H1 (cell line): ENCODE data around the gene COL8A1. TPM values are rescaled to one million over a fixed set of nuclear protein-coding genes. Genes with fewer than 3 reads are reported as not detected.

Experiments used
- CTCF ChIA-PET: fragments of 300-600 bp; sonication (Branson Sonifier 250); formaldehyde crosslinking; loops from one replicate; lab custom pipeline; 2021; ENCODE audit not compliant: partially characterized antibody; lab: Charles Lee
- POLR2A ChIA-PET: fragments of 300-600 bp; sonication (Branson Sonifier 250); formaldehyde crosslinking; loops from one replicate; lab custom pipeline; 2021; ENCODE audit warnings: inconsistent platforms; ENCODE audit not compliant: partially characterized antibody; lab: Charles Lee
- DNase-seq, 2 experiments: peaks; one replicate each; pipeline versions ENCODE4 v3.0.0 to v3.0.0-alpha.2; 2010 to 2022; ENCODE audit warnings: low spot score in 2 of 2, low read depth in 1 of 2, mixed read lengths in 1 of 2
- FAIRE-seq: peaks from 2 replicates; lab custom pipeline; 2011; peaks lifted over from hg19 to GRCh38; lab: Jason Lieb, UNC
- H2AFZ ChIP-seq: 2 replicates; pipeline ENCODE4 v1.8.1; 2012; ENCODE audit warnings: low read length, inconsistent platforms
- H2AK5ac ChIP-seq: 2 replicates; pipeline ENCODE4 v1.6.1; 2013; ENCODE audit warnings: low read depth, low read length
- H2BK120ac ChIP-seq: replicated peaks from 2 replicates; pipeline ENCODE3; 2013; ENCODE audit warnings: low read depth, low read length, inconsistent platforms
- H2BK12ac ChIP-seq: 2 replicates; pipeline ENCODE4 v1.6.1; 2013; ENCODE audit warnings: low read depth, low read length
- H2BK15ac ChIP-seq: 2 replicates; pipeline ENCODE4 v1.6.1; 2013; ENCODE audit warnings: low read length
- H2BK20ac ChIP-seq: 2 replicates; pipeline ENCODE4 v1.6.1; 2013; ENCODE audit warnings: low read length
- H2BK5ac ChIP-seq: 2 replicates; pipeline ENCODE4 v1.6.1; 2013; ENCODE audit warnings: low read depth, low read length
- H3K14ac ChIP-seq: 2 replicates; pipeline ENCODE4 v1.6.1; 2013; ENCODE audit warnings: inconsistent platforms; ENCODE audit not compliant: insufficient read length
- H3K18ac ChIP-seq: 2 replicates; pipeline ENCODE4 v1.6.1; 2013; ENCODE audit warnings: low read length; ENCODE audit errors: extremely low read depth
- H3K23ac ChIP-seq: 2 replicates; pipeline ENCODE4 v1.6.1; 2013; ENCODE audit warnings: inconsistent platforms; ENCODE audit not compliant: insufficient read length
- H3K23me2 ChIP-seq: 2 replicates; pipeline ENCODE4 v1.6.1; 2013; ENCODE audit warnings: low read depth, low read length
- H3K27ac ChIP-seq: 2 replicates; pipeline ENCODE4 v1.6.1; 2011; ENCODE audit warnings: low read depth, low read length, inconsistent platforms
- H3K27me3 ChIP-seq, 4 experiments: replicated peaks in 1 of 4; 1 replicate in 1 of 4; 2 replicates in 3 of 4; pipeline versions ENCODE4 v1.6.1 to v1.8.1; 2011 to 2013; ENCODE audit warnings: low read length in 3 of 4, mild to moderate bottlenecking in 3 of 4, inconsistent platforms in 2 of 4, mixed read lengths in 2 of 4, moderate library complexity in 1 of 4; ENCODE audit not compliant: control insufficient read depth in 3 of 4, insufficient read depth in 3 of 4; ENCODE audit errors: extremely low read depth in 1 of 4
- H3K36me3 ChIP-seq, 4 experiments: 2 replicates each; pipeline versions ENCODE4 v1.6.1 to v1.8.1; 2011 to 2013; ENCODE audit warnings: mild to moderate bottlenecking in 4 of 4, low read length in 3 of 4, moderate library complexity in 2 of 4, control low read depth in 1 of 4, inconsistent platforms in 1 of 4; ENCODE audit not compliant: insufficient read depth in 4 of 4, control insufficient read depth in 2 of 4
- H3K4ac ChIP-seq: replicated peaks from 2 replicates; pipeline ENCODE3; 2013; ENCODE audit warnings: low read length, low read depth, mixed read lengths, inconsistent platforms; ENCODE audit not compliant: insufficient read length
- H3K4me1 ChIP-seq, 4 experiments: replicated peaks in 1 of 4; 1 replicate in 1 of 4; 2 replicates in 3 of 4; pipeline versions ENCODE4 v1.6.1 to v1.8.1; 2011 to 2013; ENCODE audit warnings: low read length in 3 of 4, inconsistent platforms in 2 of 4, mixed read lengths in 1 of 4; ENCODE audit not compliant: insufficient read depth in 4 of 4, control insufficient read depth in 3 of 4
- H3K4me2 ChIP-seq, 2 experiments: 2 replicates each; pipeline versions ENCODE4 v1.6.1 to v1.8.1; 2011 to 2013; ENCODE audit warnings: low read depth in 2 of 2, low read length in 2 of 2, control low read depth in 1 of 2, inconsistent platforms in 1 of 2, mild to moderate bottlenecking in 1 of 2; ENCODE audit not compliant: insufficient read depth in 1 of 2
- H3K4me3 ChIP-seq, 4 experiments: fragments of 200-600, 300-600 bp in 1 of 4; sonication (generic), shearing (Covaris generic), sonication (Bioruptor Twin) in 1 of 4; 2 replicates each; pipeline versions ENCODE4 v1.5.1 to v1.8.1; 2011 to 2016; ENCODE audit warnings: low read length in 4 of 4, low read depth in 3 of 4, control low read depth in 2 of 4, inconsistent platforms in 2 of 4, mild to moderate bottlenecking in 2 of 4, mixed read lengths in 1 of 4, moderate library complexity in 1 of 4; ENCODE audit not compliant: insufficient read depth in 2 of 4; ENCODE audit errors: extremely low read depth in 1 of 4
- H3K56ac ChIP-seq: replicated peaks from 2 replicates; pipeline ENCODE3; 2013; ENCODE audit warnings: low read depth, mild to moderate bottlenecking, mixed read lengths, low read length, inconsistent platforms; ENCODE audit not compliant: insufficient read length
- H3K79me1 ChIP-seq: 2 replicates; pipeline ENCODE4 v1.6.1; 2013; ENCODE audit warnings: low read depth, low read length, control low read depth
- H3K79me2 ChIP-seq, 2 experiments: 2 replicates each; pipeline versions ENCODE4 v1.6.1 to v1.8.1; 2012 to 2013; ENCODE audit warnings: low read length in 2 of 2, mild to moderate bottlenecking in 2 of 2, inconsistent platforms in 1 of 2; ENCODE audit not compliant: insufficient read depth in 2 of 2, control insufficient read depth in 1 of 2
- H3K9ac ChIP-seq, 4 experiments: replicated peaks in 1 of 4; 1 replicate in 1 of 4; 2 replicates in 3 of 4; pipeline versions ENCODE4 v1.6.1 to v1.8.1; 2011 to 2013; ENCODE audit warnings: low read depth in 3 of 4, low read length in 3 of 4, control low read depth in 2 of 4, mild to moderate bottlenecking in 2 of 4, moderate library complexity in 2 of 4, inconsistent platforms in 1 of 4; ENCODE audit errors: extremely low read depth in 1 of 4
- H3K9me3 ChIP-seq, 2 experiments: 2 replicates each; pipeline versions ENCODE4 v1.6.1 to v1.8.1; 2012 to 2013; ENCODE audit warnings: mild to moderate bottlenecking in 2 of 2, moderate library complexity in 2 of 2, control low read depth in 1 of 2, inconsistent platforms in 1 of 2, low read depth in 1 of 2, low read length in 1 of 2, mixed read lengths in 1 of 2; ENCODE audit not compliant: insufficient read depth in 2 of 2
- H4K20me1 ChIP-seq, 2 experiments: replicated peaks in 1 of 2; 2 replicates each; pipeline versions ENCODE3 to v1.8.1; 2011 to 2013; ENCODE audit warnings: inconsistent platforms in 2 of 2, low read length in 2 of 2, mild to moderate bottlenecking in 1 of 2; ENCODE audit not compliant: insufficient read depth in 2 of 2, control insufficient read depth in 1 of 2
- H4K5ac ChIP-seq: 2 replicates; pipeline ENCODE4 v1.6.1; 2013; ENCODE audit warnings: low read length, low read depth, mixed read lengths, inconsistent platforms; ENCODE audit not compliant: insufficient read length
- H4K8ac ChIP-seq: 2 replicates; pipeline ENCODE4 v1.8.0; 2013; ENCODE audit warnings: mild to moderate bottlenecking, moderate library complexity, low read length, inconsistent platforms; ENCODE audit not compliant: insufficient read depth; ENCODE audit errors: extremely low read depth
- H4K91ac ChIP-seq: replicated peaks from 2 replicates; pipeline ENCODE3; 2013; ENCODE audit warnings: low read length, mixed read lengths, inconsistent platforms; ENCODE audit not compliant: insufficient read length
- CEBPB ChIP-seq: IDR thresholded peaks from 2 replicates; pipeline ENCODE4 v1.6.1; 2012; ENCODE audit warnings: low read depth, low read length
- CTBP2 ChIP-seq: IDR thresholded peaks from 2 replicates; pipeline ENCODE4 v1.7.0; 2011; ENCODE audit warnings: borderline replicate concordance, mild to moderate bottlenecking, moderate library complexity, mixed read lengths, low read length; ENCODE audit not compliant: insufficient read depth, insufficient read length
- WGBS, 2 experiments: shearing (Covaris generic) in 1 of 2; methylation state at CpG; one replicate each; pipeline versions ENCODE4 v1.1.6 to v1.1.7; 2013 to 2015; ENCODE audit warnings: low lambda C conversion rate in 2 of 2, mixed read lengths in 2 of 2, inconsistent platforms in 1 of 2, low coverage in 1 of 2, missing lambda C conversion rate in 1 of 2; ENCODE audit not compliant: insufficient replicate concordance in 2 of 2, insufficient coverage in 1 of 2, insufficient read length in 1 of 2; ENCODE audit errors: extremely low coverage in 1 of 2, missing lambda C conversion rate in 1 of 2; 5-methylcytosine and 5-hydroxymethylcytosine counted together
- polyA plus RNA-seq, 7 experiments: library from polyadenylated mRNA; depleted of rRNA in 3 of 7; stranded (reverse) in 5 of 7; unstranded in 2 of 7; fragments of >200 nt in 5 of 7; fragments of 200-250 nt in 2 of 7; gene quantifications; 1 replicate in 5 of 7; 2 replicates in 1 of 7; 4 replicates in 1 of 7; pipeline versions ENCODE4 v1.2.1 to v1.2.3, GENCODE V29; 2011 to 2013; ENCODE audit warnings: missing spikeins in 2 of 7, mixed read lengths in 2 of 7
- total RNA-seq: library from RNA; stranded (reverse); fragmentation: NEBNext Ultra II Directional; extraction: Animal tissue kit (Norgen Biotek cat#: 25700); gene quantifications from 2 replicates; pipeline ENCODE4 v1.2.1, GENCODE V29; 2021

The COL8A1 gene
- total and polyA plus RNA-seq, 2 of the 8 experiments (the other 6 are each of a cell fraction or from before 2014, with no cell fraction given): 0.21 to 1.2 TPM

DNA sequence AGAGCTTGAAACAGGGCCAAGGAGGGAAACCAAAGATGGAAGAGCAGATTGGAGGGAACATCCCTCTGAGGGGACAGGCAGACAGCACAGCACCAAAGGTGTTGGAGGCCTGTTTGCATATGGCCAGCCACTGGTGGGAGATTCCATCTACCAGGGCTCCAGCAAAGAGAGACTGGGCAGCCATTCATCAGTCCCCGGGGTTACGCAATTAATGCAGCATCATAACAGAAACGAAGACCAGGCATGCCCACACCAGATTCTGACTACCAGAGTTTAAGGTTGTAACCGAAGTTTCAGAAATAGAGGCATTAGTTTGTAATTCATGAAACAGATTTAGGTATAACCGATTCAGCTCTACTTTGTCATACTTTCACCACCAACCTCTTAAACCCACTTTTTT lies 58.1 kb downstream of the COL8A1 start:
- no peak overlapping the region for H2AFZ ChIP-seq
- FAIRE-seq (no peak), DNase-seq (no peak)
- no peak overlapping the region for H3K23ac ChIP-seq
- H2BK15ac ChIP-seq: no peak overlapping the region
- no peak overlapping the region for H3K9ac ChIP-seq
- H3K27me3 ChIP-seq: no peaks in the 10 kb centered on the region
- H4K5ac ChIP-seq: no peak overlapping the region
- H2BK5ac ChIP-seq: no peak overlapping the region
- H3K56ac ChIP-seq: no peak overlapping the region
- H4K20me1 ChIP-seq: no peaks in the 10 kb centered on the region
- CTCF ChIA-PET: interaction anchor here (0.6 to 2.3 kb wide), 2 partner anchors 9 to 113 kb away, joined by 3 to 8 read pairs; no protein-coding TSS in a partner anchor
- no peak overlapping the region for H3K18ac ChIP-seq
- H2AK5ac ChIP-seq: no peak overlapping the region
- H3K9me3 ChIP-seq: no peaks in the 10 kb centered on the region
- H2BK120ac ChIP-seq: no peak overlapping the region
- H3K4me1 ChIP-seq: no peaks in the 10 kb centered on the region
- H3K4ac ChIP-seq: no peak overlapping the region
- H4K91ac ChIP-seq: no peak overlapping the region
- 98% methylated on average over 5 of the region's 5 CpGs; no CpG with 5 or more reads in 1 of the 2 experiments for WGBS, 2 experiments
- H3K27ac ChIP-seq: no peak overlapping the region
- H2BK20ac ChIP-seq: no peak overlapping the region
- no peaks in the 10 kb centered on the region for H3K36me3 ChIP-seq
- TF ChIP-seq CEBPB (peak; percentile 78), CTBP2 (no peak)
- no peaks in the 10 kb centered on the region for H3K79me1 ChIP-seq
- no peaks in the 10 kb centered on the region; the same call in 1 of the 2 replicates for H3K23me2 ChIP-seq
- no peak overlapping the region for H3K14ac ChIP-seq
- no peak overlapping the region for H3K4me3 ChIP-seq
- POLR2A ChIA-PET: no interaction called here
- H3K79me2 ChIP-seq: no peaks in the 10 kb centered on the region
- H4K8ac ChIP-seq: no peak overlapping the region
- H2BK12ac ChIP-seq: no peak overlapping the region
- H3K4me2 ChIP-seq: no peak overlapping the region
